Measurements from ENCODE around the gene SEC16A.

Gene SEC16A

GRCh38 chr9:136401173-136401922 is 81.5 kb downstream of the SEC16A start:
- TF ChIP-seq CTCF (IDR thresholded peaks at IDR 0.05; ENCODE audit: low read length, missing control alignments) = no peak
- DNase-seq (ENCODE audit: low read depth) = no peak

GRCh38 chr9:136400038-136400834 is 82.6 kb downstream of the SEC16A start, which contains the start of gene SNAPC4:
TSS of gene SNAPC4 (minus strand) at chr9:136400170. CDS start at chr9:136398428, 1,742 bp downstream.
- peak; percentile 86 for DNase-seq (ENCODE audit: low read depth)
- H3K4me3 ChIP-seq (replicated peaks; ENCODE audit: low read depth, low read length) = peak within 1 kb of the TSS; percentile 76
- TF ChIP-seq CTCF (IDR thresholded peaks at IDR 0.05; ENCODE audit: low read length, missing control alignments) = peak; percentile 32

More at GRCh38 chr9:136401173-136401922, 81.5 kb downstream of the SEC16A start:
- H3K4me3 ChIP-seq (replicated peaks; ENCODE audit: low read depth, low read length) = no peak overlapping the region

- H3K4me3 ChIP-seq (replicated peaks; ENCODE audit: low read depth, low read length) = peak overlapping the region; percentile 76
- no peak for TF ChIP-seq CTCF (IDR thresholded peaks at IDR 0.05; ENCODE audit: low read length, missing control alignments)
- peak; percentile 22 for DNase-seq (ENCODE audit: low read depth)
Measured at GRCh38 chr9:136399176-136400037, 83.4 kb downstream of the SEC16A start.

- TF ChIP-seq CTCF (IDR thresholded peaks at IDR 0.05; ENCODE audit: low read length, missing control alignments) = no peak
- no peak for DNase-seq (ENCODE audit: low read depth)
- H3K4me3 ChIP-seq (replicated peaks; ENCODE audit: low read depth, low read length) = peak overlapping the region; percentile 76
Measured at GRCh38 chr9:136398286-136398685, 84.6 kb downstream of the SEC16A start.

GRCh38 chr9:136397643-136398042 is 85.2 kb downstream of the SEC16A start:
- H3K4me3 ChIP-seq (replicated peaks; ENCODE audit: low read depth, low read length) = no peak overlapping the region
- TF ChIP-seq CTCF (IDR thresholded peaks at IDR 0.05; ENCODE audit: low read length, missing control alignments) = no peak
- DNase-seq (ENCODE audit: low read depth) = no peak

GRCh38 chr9:136396219-136396515 is 86.7 kb downstream of the SEC16A start:
- no peak overlapping the region for H3K4me3 ChIP-seq (replicated peaks; ENCODE audit: low read depth, low read length)
- no peak for DNase-seq (ENCODE audit: low read depth)

More at GRCh38 chr9:136396219-136396515, 86.7 kb downstream of the SEC16A start:
- TF ChIP-seq CTCF (IDR thresholded peaks at IDR 0.05; ENCODE audit: low read length, missing control alignments) = no peak

Data from fibroblast of pulmonary artery (primary cell).